H1 (cell line): ENCODE results near the gene PTPN1. TPM values are rescaled to one million over a fixed set of nuclear protein-coding genes. Genes with fewer than 3 reads are reported as not detected.

Source experiments
- CTCF ChIA-PET: fragments of 300-600 bp; sonication (Branson Sonifier 250); formaldehyde crosslinking; loops from one replicate; lab custom pipeline; 2021; ENCODE audit not compliant: partially characterized antibody; lab: Charles Lee
- POLR2A ChIA-PET: fragments of 300-600 bp; sonication (Branson Sonifier 250); formaldehyde crosslinking; loops from one replicate; lab custom pipeline; 2021; ENCODE audit warnings: inconsistent platforms; ENCODE audit not compliant: partially characterized antibody; lab: Charles Lee
- DNase-seq, 2 experiments: peaks; one replicate each; pipeline versions ENCODE4 v3.0.0 to v3.0.0-alpha.2; 2010 to 2022; ENCODE audit warnings: low spot score in 2 of 2, low read depth in 1 of 2, mixed read lengths in 1 of 2
- FAIRE-seq: peaks from 2 replicates; lab custom pipeline; 2011; peaks lifted over from hg19 to GRCh38; lab: Jason Lieb, UNC
- H2AFZ ChIP-seq: 2 replicates; pipeline ENCODE4 v1.8.1; 2012; ENCODE audit warnings: low read length, inconsistent platforms
- H2AK5ac ChIP-seq: 2 replicates; pipeline ENCODE4 v1.6.1; 2013; ENCODE audit warnings: low read depth, low read length
- H2BK120ac ChIP-seq: replicated peaks from 2 replicates; pipeline ENCODE3; 2013; ENCODE audit warnings: low read depth, low read length, inconsistent platforms
- H2BK12ac ChIP-seq: 2 replicates; pipeline ENCODE4 v1.6.1; 2013; ENCODE audit warnings: low read depth, low read length
- H2BK15ac ChIP-seq: 2 replicates; pipeline ENCODE4 v1.6.1; 2013; ENCODE audit warnings: low read length
- H2BK20ac ChIP-seq: 2 replicates; pipeline ENCODE4 v1.6.1; 2013; ENCODE audit warnings: low read length
- H2BK5ac ChIP-seq: 2 replicates; pipeline ENCODE4 v1.6.1; 2013; ENCODE audit warnings: low read depth, low read length
- H3K14ac ChIP-seq: 2 replicates; pipeline ENCODE4 v1.6.1; 2013; ENCODE audit warnings: inconsistent platforms; ENCODE audit not compliant: insufficient read length
- H3K18ac ChIP-seq: 2 replicates; pipeline ENCODE4 v1.6.1; 2013; ENCODE audit warnings: low read length; ENCODE audit errors: extremely low read depth
- H3K23ac ChIP-seq: 2 replicates; pipeline ENCODE4 v1.6.1; 2013; ENCODE audit warnings: inconsistent platforms; ENCODE audit not compliant: insufficient read length
- H3K23me2 ChIP-seq: 2 replicates; pipeline ENCODE4 v1.6.1; 2013; ENCODE audit warnings: low read depth, low read length
- H3K27ac ChIP-seq: 2 replicates; pipeline ENCODE4 v1.6.1; 2011; ENCODE audit warnings: low read depth, low read length, inconsistent platforms
- H3K27me3 ChIP-seq, 4 experiments: replicated peaks in 1 of 4; 1 replicate in 1 of 4; 2 replicates in 3 of 4; pipeline versions ENCODE4 v1.6.1 to v1.8.1; 2011 to 2013; ENCODE audit warnings: low read length in 3 of 4, mild to moderate bottlenecking in 3 of 4, inconsistent platforms in 2 of 4, mixed read lengths in 2 of 4, moderate library complexity in 1 of 4; ENCODE audit not compliant: control insufficient read depth in 3 of 4, insufficient read depth in 3 of 4; ENCODE audit errors: extremely low read depth in 1 of 4
- H3K36me3 ChIP-seq, 4 experiments: 2 replicates each; pipeline versions ENCODE4 v1.6.1 to v1.8.1; 2011 to 2013; ENCODE audit warnings: mild to moderate bottlenecking in 4 of 4, low read length in 3 of 4, moderate library complexity in 2 of 4, control low read depth in 1 of 4, inconsistent platforms in 1 of 4; ENCODE audit not compliant: insufficient read depth in 4 of 4, control insufficient read depth in 2 of 4
- H3K4ac ChIP-seq: replicated peaks from 2 replicates; pipeline ENCODE3; 2013; ENCODE audit warnings: low read length, low read depth, mixed read lengths, inconsistent platforms; ENCODE audit not compliant: insufficient read length
- H3K4me1 ChIP-seq, 4 experiments: replicated peaks in 1 of 4; 1 replicate in 1 of 4; 2 replicates in 3 of 4; pipeline versions ENCODE4 v1.6.1 to v1.8.1; 2011 to 2013; ENCODE audit warnings: low read length in 3 of 4, inconsistent platforms in 2 of 4, mixed read lengths in 1 of 4; ENCODE audit not compliant: insufficient read depth in 4 of 4, control insufficient read depth in 3 of 4
- H3K4me2 ChIP-seq, 2 experiments: 2 replicates each; pipeline versions ENCODE4 v1.6.1 to v1.8.1; 2011 to 2013; ENCODE audit warnings: low read depth in 2 of 2, low read length in 2 of 2, control low read depth in 1 of 2, inconsistent platforms in 1 of 2, mild to moderate bottlenecking in 1 of 2; ENCODE audit not compliant: insufficient read depth in 1 of 2
- H3K4me3 ChIP-seq, 4 experiments: fragments of 200-600, 300-600 bp in 1 of 4; sonication (generic), shearing (Covaris generic), sonication (Bioruptor Twin) in 1 of 4; 2 replicates each; pipeline versions ENCODE4 v1.5.1 to v1.8.1; 2011 to 2016; ENCODE audit warnings: low read length in 4 of 4, low read depth in 3 of 4, control low read depth in 2 of 4, inconsistent platforms in 2 of 4, mild to moderate bottlenecking in 2 of 4, mixed read lengths in 1 of 4, moderate library complexity in 1 of 4; ENCODE audit not compliant: insufficient read depth in 2 of 4; ENCODE audit errors: extremely low read depth in 1 of 4
- H3K56ac ChIP-seq: replicated peaks from 2 replicates; pipeline ENCODE3; 2013; ENCODE audit warnings: low read depth, mild to moderate bottlenecking, mixed read lengths, low read length, inconsistent platforms; ENCODE audit not compliant: insufficient read length
- H3K79me1 ChIP-seq: 2 replicates; pipeline ENCODE4 v1.6.1; 2013; ENCODE audit warnings: low read depth, low read length, control low read depth
- H3K79me2 ChIP-seq, 2 experiments: 2 replicates each; pipeline versions ENCODE4 v1.6.1 to v1.8.1; 2012 to 2013; ENCODE audit warnings: low read length in 2 of 2, mild to moderate bottlenecking in 2 of 2, inconsistent platforms in 1 of 2; ENCODE audit not compliant: insufficient read depth in 2 of 2, control insufficient read depth in 1 of 2
- H3K9ac ChIP-seq, 4 experiments: replicated peaks in 1 of 4; 1 replicate in 1 of 4; 2 replicates in 3 of 4; pipeline versions ENCODE4 v1.6.1 to v1.8.1; 2011 to 2013; ENCODE audit warnings: low read depth in 3 of 4, low read length in 3 of 4, control low read depth in 2 of 4, mild to moderate bottlenecking in 2 of 4, moderate library complexity in 2 of 4, inconsistent platforms in 1 of 4; ENCODE audit errors: extremely low read depth in 1 of 4
- H3K9me3 ChIP-seq, 2 experiments: 2 replicates each; pipeline versions ENCODE4 v1.6.1 to v1.8.1; 2012 to 2013; ENCODE audit warnings: mild to moderate bottlenecking in 2 of 2, moderate library complexity in 2 of 2, control low read depth in 1 of 2, inconsistent platforms in 1 of 2, low read depth in 1 of 2, low read length in 1 of 2, mixed read lengths in 1 of 2; ENCODE audit not compliant: insufficient read depth in 2 of 2
- H4K20me1 ChIP-seq, 2 experiments: replicated peaks in 1 of 2; 2 replicates each; pipeline versions ENCODE3 to v1.8.1; 2011 to 2013; ENCODE audit warnings: inconsistent platforms in 2 of 2, low read length in 2 of 2, mild to moderate bottlenecking in 1 of 2; ENCODE audit not compliant: insufficient read depth in 2 of 2, control insufficient read depth in 1 of 2
- H4K5ac ChIP-seq: 2 replicates; pipeline ENCODE4 v1.6.1; 2013; ENCODE audit warnings: low read length, low read depth, mixed read lengths, inconsistent platforms; ENCODE audit not compliant: insufficient read length
- H4K8ac ChIP-seq: 2 replicates; pipeline ENCODE4 v1.8.0; 2013; ENCODE audit warnings: mild to moderate bottlenecking, moderate library complexity, low read length, inconsistent platforms; ENCODE audit not compliant: insufficient read depth; ENCODE audit errors: extremely low read depth
- H4K91ac ChIP-seq: replicated peaks from 2 replicates; pipeline ENCODE3; 2013; ENCODE audit warnings: low read length, mixed read lengths, inconsistent platforms; ENCODE audit not compliant: insufficient read length
- CBX5 ChIP-seq: fragments of 300-800, 300-1000 bp; sonication (generic); IDR thresholded peaks from 2 replicates; pipeline ENCODE4 v1.7.1; 2016; ENCODE audit warnings: antibody characterized with exemption, low read length, low read depth
- CHD2 ChIP-seq: IDR thresholded peaks from 2 replicates; pipeline ENCODE4 v1.6.1; 2012; ENCODE audit warnings: low read length, improper control_type of control experiment
- HDAC2 ChIP-seq, 2 experiments: fragments of 300-600 bp in 1 of 2; sonication (generic) in 1 of 2; IDR thresholded peaks; 2 replicates each; pipeline ENCODE4 v1.6.1; 2011 to 2012; ENCODE audit warnings: low read depth in 2 of 2, low read length in 2 of 2, mild to moderate bottlenecking in 2 of 2, moderate library complexity in 2 of 2, borderline replicate concordance in 1 of 2, inconsistent platforms in 1 of 2
- HDAC6 ChIP-seq: IDR thresholded peaks from one replicate; pipeline ENCODE4 v1.7.1; 2012; ENCODE audit warnings: low read depth, mild to moderate bottlenecking, inconsistent platforms, low read length, moderate library complexity
- KDM1A ChIP-seq: fragments of 200-600, 300-600 bp; sonication (generic); IDR thresholded peaks from 2 replicates; pipeline ENCODE4 v1.7.1; 2016; ENCODE audit warnings: mild to moderate bottlenecking, low read length, borderline replicate concordance
- NANOG ChIP-seq: IDR thresholded peaks from 2 replicates; pipeline ENCODE4 v1.6.1; 2011; ENCODE audit warnings: low read length, low read depth, mild to moderate bottlenecking, inconsistent platforms; ENCODE audit not compliant: insufficient read depth, poor library complexity, severe bottlenecking
- SP2 ChIP-seq: IDR thresholded peaks from 2 replicates; pipeline ENCODE4 v1.6.1; 2012; ENCODE audit warnings: mild to moderate bottlenecking, low read length, inconsistent platforms
- TAF7 ChIP-seq: optimal IDR thresholded peaks from 2 replicates; pipeline ENCODE3; 2011; ENCODE audit warnings: low read depth, mild to moderate bottlenecking, inconsistent platforms, low read length, moderate library complexity, borderline replicate concordance
- WGBS, 2 experiments: shearing (Covaris generic) in 1 of 2; methylation state at CpG; one replicate each; pipeline versions ENCODE4 v1.1.6 to v1.1.7; 2013 to 2015; ENCODE audit warnings: low lambda C conversion rate in 2 of 2, mixed read lengths in 2 of 2, inconsistent platforms in 1 of 2, low coverage in 1 of 2, missing lambda C conversion rate in 1 of 2; ENCODE audit not compliant: insufficient replicate concordance in 2 of 2, insufficient coverage in 1 of 2, insufficient read length in 1 of 2; ENCODE audit errors: extremely low coverage in 1 of 2, missing lambda C conversion rate in 1 of 2; 5-methylcytosine and 5-hydroxymethylcytosine counted together
- polyA plus RNA-seq, 7 experiments: library from polyadenylated mRNA; depleted of rRNA in 3 of 7; stranded (reverse) in 5 of 7; unstranded in 2 of 7; fragments of >200 nt in 5 of 7; fragments of 200-250 nt in 2 of 7; gene quantifications; 1 replicate in 5 of 7; 2 replicates in 1 of 7; 4 replicates in 1 of 7; pipeline versions ENCODE4 v1.2.1 to v1.2.3, GENCODE V29; 2011 to 2013; ENCODE audit warnings: missing spikeins in 2 of 7, mixed read lengths in 2 of 7
- total RNA-seq: library from RNA; stranded (reverse); fragmentation: NEBNext Ultra II Directional; extraction: Animal tissue kit (Norgen Biotek cat#: 25700); gene quantifications from 2 replicates; pipeline ENCODE4 v1.2.1, GENCODE V29; 2021
- TF ChIP-seq, protein P1 (sequence below): IDR thresholded peaks from 2 replicates; pipeline ENCODE4 v1.6.1; 2011; ENCODE audit warnings: low read depth, mild to moderate bottlenecking, low read length; ENCODE audit not compliant: insufficient read depth
- TF ChIP-seq, protein P2 (sequence below): IDR thresholded peaks from 2 replicates; pipeline ENCODE4 v1.6.1; 2011; ENCODE audit warnings: low read length, improper control_type of control experiment

Gene PTPN1
- total and polyA plus RNA-seq, 2 of the 8 experiments (the other 6 are each of a cell fraction or from before 2014, with no cell fraction given), result 18.6 to 32.1 TPM

DNA sequence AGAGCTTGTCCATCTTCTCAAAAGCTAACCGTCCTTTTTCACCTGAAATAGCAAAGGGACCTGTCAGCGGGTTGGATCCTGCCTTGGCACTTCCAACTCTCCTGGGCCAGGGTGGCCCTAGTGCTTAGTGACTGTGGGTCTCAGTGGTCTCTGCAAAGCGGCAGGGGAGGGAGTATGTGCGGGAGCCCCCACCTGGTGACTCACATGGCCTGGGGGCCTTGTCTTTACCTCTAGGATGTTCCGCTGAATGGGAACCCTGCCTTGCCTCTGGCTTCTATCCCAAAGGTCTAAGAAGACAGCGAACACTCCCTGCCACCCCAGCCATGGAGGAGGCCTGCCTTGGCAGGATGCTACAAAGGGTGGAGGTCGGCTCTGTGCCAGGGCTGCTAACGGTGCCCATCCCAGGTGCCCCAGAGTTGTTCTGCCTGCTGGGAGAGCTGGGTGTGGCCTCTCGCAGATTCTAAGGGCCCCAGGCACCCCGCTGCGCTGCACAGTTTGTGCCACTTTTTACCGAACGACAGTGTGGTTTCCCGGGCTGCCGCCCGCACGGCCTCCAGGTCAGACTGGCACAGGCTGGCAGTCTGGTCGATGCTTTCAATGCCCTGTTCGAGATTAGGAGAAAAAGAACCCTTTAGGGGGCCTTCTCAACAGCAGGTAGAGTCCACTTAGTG is 77.2 kb downstream of the PTPN1 start:
- H2BK120ac ChIP-seq, result no peak overlapping the region
- H2AK5ac ChIP-seq, result no peak overlapping the region
- no peak overlapping the region for H3K23ac ChIP-seq
- peaks cover 0 to 14% (median 6%) of the 10 kb centered on the region in 4 experiments; a peak in 5 of 8 replicates for H3K36me3 ChIP-seq
- no peak overlapping the region for H3K56ac ChIP-seq
- no peak overlapping the region for H2BK15ac ChIP-seq
- peak overlapping the region; percentile 40; the same call in 1 of the 2 replicates for H4K8ac ChIP-seq
- H3K27ac ChIP-seq, result no peak overlapping the region
- no peak overlapping the region for H3K9ac ChIP-seq
- no peaks in the 10 kb centered on the region; the same call in 1 of the 2 replicates for H3K23me2 ChIP-seq
- H3K18ac ChIP-seq, result no peak overlapping the region
- CTCF ChIA-PET, result interaction anchor here (0.7 to 5.1 kb wide), 25 partner anchors 8 to 472 kb away, joined by 3 to 36 read pairs (median 4); partner anchors contain the start of gene BCAS4
- 93% methylated on average over 17 of the region's 19 CpGs; no CpG with 5 or more reads in 1 of the 2 experiments for WGBS, 2 experiments
- POLR2A ChIA-PET, result interaction anchor here (1.4 kb wide), 1 partner anchor 11 kb away, joined by 4 read pairs; no protein-coding TSS in a partner anchor
- H3K9me3 ChIP-seq, result no peaks in the 10 kb centered on the region
- FAIRE-seq (no peak), DNase-seq (no peak)
- no peak overlapping the region for H2BK20ac ChIP-seq
- no peak overlapping the region for H4K5ac ChIP-seq
- no peak overlapping the region for H3K4me3 ChIP-seq
- H2AFZ ChIP-seq, result no peak overlapping the region
- no peaks in the 10 kb centered on the region for H3K79me2 ChIP-seq
- H4K91ac ChIP-seq, result no peak overlapping the region
- H3K27me3 ChIP-seq, result no peaks in the 10 kb centered on the region
- H3K4ac ChIP-seq, result no peak overlapping the region
- no peak overlapping the region for H3K4me2 ChIP-seq
- H2BK12ac ChIP-seq, result no peak overlapping the region
- H4K20me1 ChIP-seq, result peaks cover 0 to 2% of the 10 kb centered on the region in 2 experiments
- no peak overlapping the region for H2BK5ac ChIP-seq
- H3K4me1 ChIP-seq, result no peaks in the 10 kb centered on the region
- H3K79me1 ChIP-seq, result no peaks in the 10 kb centered on the region; the same call in 1 of the 2 replicates
- no peak overlapping the region for H3K14ac ChIP-seq
- TF ChIP-seq CHD2, result no peak
- TF ChIP-seq TAF7, result no peak
- TF ChIP-seq SP2, result no peak
- TF ChIP-seq, protein P1, sequence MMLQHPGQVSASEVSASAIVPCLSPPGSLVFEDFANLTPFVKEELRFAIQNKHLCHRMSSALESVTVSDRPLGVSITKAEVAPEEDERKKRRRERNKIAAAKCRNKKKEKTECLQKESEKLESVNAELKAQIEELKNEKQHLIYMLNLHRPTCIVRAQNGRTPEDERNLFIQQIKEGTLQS, result no peak
- no peak for TF ChIP-seq CBX5
- no peak for TF ChIP-seq HDAC2 (IDR thresholded peaks at IDR 0.05; ENCODE audit: borderline replicate concordance in 1 of 2, low read depth in 2 of 2, low read length in 2 of 2)
- no peak for TF ChIP-seq NANOG
- no peak for TF ChIP-seq KDM1A
- TF ChIP-seq, protein P2, sequence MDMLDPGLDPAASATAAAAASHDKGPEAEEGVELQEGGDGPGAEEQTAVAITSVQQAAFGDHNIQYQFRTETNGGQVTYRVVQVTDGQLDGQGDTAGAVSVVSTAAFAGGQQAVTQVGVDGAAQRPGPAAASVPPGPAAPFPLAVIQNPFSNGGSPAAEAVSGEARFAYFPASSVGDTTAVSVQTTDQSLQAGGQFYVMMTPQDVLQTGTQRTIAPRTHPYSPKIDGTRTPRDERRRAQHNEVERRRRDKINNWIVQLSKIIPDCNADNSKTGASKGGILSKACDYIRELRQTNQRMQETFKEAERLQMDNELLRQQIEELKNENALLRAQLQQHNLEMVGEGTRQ, result no peak
- TF ChIP-seq HDAC6, result no peak
